HCT116 (cell line): ENCODE results near the gene PRKAG1.

Experiments used
- ATF3 ChIP-seq: IDR thresholded peaks from 2 replicates; pipeline ENCODE4 v1.6.1; 2012
- CEBPB ChIP-seq: IDR thresholded peaks from 2 replicates; pipeline ENCODE4 v1.6.1; 2012; ENCODE audit warnings: low read depth
- CTCF ChIP-seq, 3 experiments: fragments of 200-600 bp in 1 of 3; sonication (generic) in 1 of 3; IDR thresholded peaks in 2 of 3; conservative IDR thresholded peaks in 1 of 3; 2 replicates each; pipeline ENCODE4 v1.5.1; 2012 to 2017; ENCODE audit warnings: low read depth in 2 of 3, low read length in 2 of 3, antibody characterized with exemption in 1 of 3, borderline replicate concordance in 1 of 3, control low read depth in 1 of 3, mild to moderate bottlenecking in 1 of 3, mixed read lengths in 1 of 3, mixed run types in 1 of 3, moderate library complexity in 1 of 3; ENCODE audit not compliant: insufficient read depth in 1 of 3
- EZH2 ChIP-seq: fragments of 200-600 bp; sonication (generic); IDR thresholded peaks from 2 replicates; pipeline ENCODE4 v1.6.1; 2017; ENCODE audit warnings: antibody characterized with exemption, mixed run types
- FOSL1 ChIP-seq: IDR thresholded peaks from 2 replicates; pipeline ENCODE4 v1.6.1; 2012; ENCODE audit warnings: low read depth
- JUND ChIP-seq: IDR thresholded peaks from 2 replicates; pipeline ENCODE4 v1.6.1; 2012
- POLR2A ChIP-seq: IDR thresholded peaks from 2 replicates; pipeline ENCODE4 v1.7.0; 2011; ENCODE audit warnings: borderline replicate concordance; ENCODE audit not compliant: insufficient read depth, insufficient read length; ENCODE audit errors: extremely low read depth
- POLR2AphosphoS5 ChIP-seq: IDR thresholded peaks from 2 replicates; pipeline ENCODE4 v1.6.1; 2011; ENCODE audit warnings: mild to moderate bottlenecking, low read depth, low read length, moderate library complexity
- REST ChIP-seq: IDR thresholded peaks from 2 replicates; pipeline ENCODE4 v1.6.1; 2012; ENCODE audit warnings: low read depth
- SIN3A ChIP-seq: IDR thresholded peaks from 2 replicates; pipeline ENCODE4 v1.6.1; 2012; ENCODE audit warnings: low read depth
- SP1 ChIP-seq: IDR thresholded peaks from 2 replicates; pipeline ENCODE4 v1.6.1; 2012; ENCODE audit warnings: low read depth
- YY1 ChIP-seq: IDR thresholded peaks from 2 replicates; pipeline ENCODE4 v1.6.1; 2011; ENCODE audit warnings: low read length, low read depth, moderate library complexity, mild to moderate bottlenecking; ENCODE audit not compliant: insufficient replicate concordance; ENCODE audit errors: extremely low read depth

- TF ChIP-seq ATF3 = no peak
- no peak for TF ChIP-seq CTCF (IDR thresholded peaks at IDR 0.05 in 2 of 3, conservative IDR thresholded peaks at IDR 0.05 in 1 of 3; ENCODE audit: borderline replicate concordance in 1 of 3, insufficient read depth in 1 of 3, low read depth in 2 of 3, low read length in 2 of 3)
- TF ChIP-seq CEBPB = no peak
- TF ChIP-seq YY1 = no peak
- no peak for TF ChIP-seq POLR2A
- no peak for TF ChIP-seq REST
- no peak for TF ChIP-seq FOSL1
- no peak for TF ChIP-seq SIN3A
- no peak for TF ChIP-seq EZH2
- TF ChIP-seq SP1 = no peak
- no peak for TF ChIP-seq POLR2AphosphoS5
- no peak for TF ChIP-seq JUND
Observed at GRCh38 chr12:49039421-49040363, 21.1 kb upstream of the PRKAG1 start.
